Melanocyte of skin (primary cell): ENCODE results near the gene IAPP. TPM values are rescaled to one million over a fixed set of nuclear protein-coding genes. Genes with fewer than 3 reads are reported as not detected.

Experiments used
- total RNA-seq, 2 donors: library from RNA; depleted of rRNA; stranded (reverse); fragments of >200 nt; gene quantifications; 2 replicates each; pipeline ENCODE4 v1.2.3, GENCODE V29; 2012

Gene IAPP
- not detected for total RNA-seq

DNA sequence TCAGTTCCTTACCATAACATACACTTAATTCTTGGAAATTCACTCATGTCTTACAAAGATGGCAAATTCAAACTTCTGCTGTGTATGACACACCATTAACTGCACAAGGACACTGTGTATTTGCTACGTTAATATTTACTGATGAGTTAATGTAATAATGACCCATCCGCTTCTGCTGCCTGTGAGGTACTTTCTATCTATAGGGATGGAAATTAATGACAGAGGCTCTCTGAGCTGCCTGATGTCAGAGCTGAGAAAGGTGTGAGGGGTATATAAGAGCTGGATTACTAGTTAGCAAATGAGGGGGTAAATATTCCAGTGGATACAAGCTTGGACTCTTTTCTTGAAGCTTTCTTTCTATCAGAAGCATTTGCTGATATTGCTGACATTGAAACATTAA lies at the start of gene IAPP:
Gene IAPP, plus strand, starts transcription at position 301 of the 400 bp plus-strand sequence. CDS start 450 bp downstream, outside the sequence.

DNA sequence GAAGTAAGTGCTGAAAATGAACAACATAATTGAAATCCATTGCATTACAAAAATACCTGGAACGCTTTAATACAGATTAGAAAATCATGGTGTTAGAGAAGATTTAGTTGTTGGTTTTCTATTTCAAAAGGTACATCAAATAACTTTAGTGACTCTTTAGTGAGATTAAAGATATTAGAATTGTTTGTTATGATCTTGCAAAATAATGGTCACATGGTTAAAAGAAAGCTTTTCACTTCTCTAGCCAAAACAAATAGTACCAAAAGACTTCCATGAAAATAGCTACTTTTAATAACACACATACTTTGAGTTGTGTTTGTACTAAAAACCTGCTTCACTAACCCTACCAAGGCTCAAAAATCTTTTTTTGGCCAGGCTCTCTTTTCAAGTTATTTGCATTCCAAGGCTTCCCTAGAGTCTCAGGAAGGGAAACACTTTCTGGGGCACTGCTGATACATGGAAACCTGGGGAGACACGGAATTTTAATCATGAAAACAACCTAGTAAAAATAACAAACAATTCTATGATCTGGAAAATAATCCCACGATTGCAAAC lies 37.9 kb upstream of the IAPP start, which contains the start of gene SLCO1A2:
Gene SLCO1A2, minus strand, starts transcription at position 147 of the 555 bp plus-strand sequence. CDS start 270 bp downstream, outside the sequence.

Other genes with a start within 250 kb of the IAPP start
- gene SLCO1B1, start 241.7 kb upstream of the IAPP start, total RNA-seq: not detected
- gene SLCO1A2, start 38.0 kb upstream of the IAPP start, total RNA-seq: under 1 TPM in 1 of 2 donors, not detected in 1; under 0.01 TPM
- gene PYROXD1, start 64.8 kb downstream of the IAPP start, total RNA-seq: 1 to 10 TPM; 8.6 to 9.3 TPM
- gene RECQL, start 128.7 kb downstream of the IAPP start, total RNA-seq: 10 to 100 TPM; 73.0 to 97.6 TPM
- 10 to 100 TPM; 26.8 to 52.6 TPM for gene GOLT1B, start 128.9 kb downstream of the IAPP start, total RNA-seq
- 1 to 10 TPM; 1.7 to 2.0 TPM for gene SPX, start 153.4 kb downstream of the IAPP start, total RNA-seq
- gene GYS2, start 231.9 kb downstream of the IAPP start, total RNA-seq: not detected